NCI-H2196 treated with DMSO at 0.1 percent for 48 hours (cell line): Measurements from ENCODE around the gene LMBRD1.

Experiments
- DNase-seq: peaks from one replicate; lab custom pipeline; 2025; ENCODE audit not compliant: unreplicated experiment; lab: John Stamatoyannopoulos, UW

The LMBRD1 gene

GRCh38 chr6:69643688-69644087 is 153.1 kb downstream of the LMBRD1 start:
- DNase-seq: no peak

- no peak for DNase-seq
Measured at GRCh38 chr6:69632932-69633331, 163.9 kb downstream of the LMBRD1 start.

- DNase-seq: no peak
Measured at GRCh38 chr6:69631552-69632346, 165.1 kb downstream of the LMBRD1 start.

GRCh38 chr6:69630767-69631166 is 166.0 kb downstream of the LMBRD1 start:
- no peak for DNase-seq

GRCh38 chr6:69627625-69628024 is 169.2 kb downstream of the LMBRD1 start:
- no peak for DNase-seq

GRCh38 chr6:69624944-69625343 is 171.9 kb downstream of the LMBRD1 start:
- DNase-seq: no peak
